HG02938 (cell line): ENCODE measurements around the gene HIRA.
"Not testable (repeated sequence)": the region's sequence is repeated elsewhere in the genome, so short reads cannot be mapped to it uniquely, and the experiment has no call there.

Experiments
- ATAC-seq: cut with Tn5 transposase; IDR thresholded peaks from one replicate; pipeline ENCODE4 v1.9.1; 2021; ENCODE audit warnings: mild to moderate bottlenecking, moderate library complexity; ENCODE audit not compliant: unreplicated experiment

The HIRA gene

GRCh38 chr22:19386248-19386647 is 45.3 kb downstream of the HIRA start:
- no peak for ATAC-seq

- ATAC-seq = no peak
Measured at GRCh38 chr22:19385221-19385906, 46.2 kb downstream of the HIRA start.

GRCh38 chr22:19383292-19383691 is 48.2 kb downstream of the HIRA start:
- ATAC-seq = no peak

DNA sequence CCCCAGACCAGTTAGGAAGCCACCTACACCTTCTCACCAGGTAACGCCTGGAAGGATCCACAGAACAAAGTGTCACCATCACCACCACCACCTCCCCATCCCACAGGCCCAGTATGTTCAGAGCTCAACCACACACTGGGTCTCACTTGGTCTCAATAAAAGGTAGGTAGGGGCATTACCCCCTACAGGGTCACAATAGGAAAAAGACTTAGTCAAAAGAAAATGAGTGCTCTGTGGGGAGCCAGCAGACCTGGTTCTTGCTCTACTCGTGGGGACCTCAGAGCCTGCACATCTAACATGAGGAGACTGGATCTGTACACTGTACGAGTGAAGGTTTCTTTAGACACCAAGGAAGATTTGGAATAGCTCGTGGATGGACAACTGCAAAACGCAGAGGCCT is 49.3 kb downstream of the HIRA start:
- ATAC-seq = no peak

GRCh38 chr22:19378344-19378674 is 53.2 kb downstream of the HIRA start:
- ATAC-seq = no peak

DNA sequence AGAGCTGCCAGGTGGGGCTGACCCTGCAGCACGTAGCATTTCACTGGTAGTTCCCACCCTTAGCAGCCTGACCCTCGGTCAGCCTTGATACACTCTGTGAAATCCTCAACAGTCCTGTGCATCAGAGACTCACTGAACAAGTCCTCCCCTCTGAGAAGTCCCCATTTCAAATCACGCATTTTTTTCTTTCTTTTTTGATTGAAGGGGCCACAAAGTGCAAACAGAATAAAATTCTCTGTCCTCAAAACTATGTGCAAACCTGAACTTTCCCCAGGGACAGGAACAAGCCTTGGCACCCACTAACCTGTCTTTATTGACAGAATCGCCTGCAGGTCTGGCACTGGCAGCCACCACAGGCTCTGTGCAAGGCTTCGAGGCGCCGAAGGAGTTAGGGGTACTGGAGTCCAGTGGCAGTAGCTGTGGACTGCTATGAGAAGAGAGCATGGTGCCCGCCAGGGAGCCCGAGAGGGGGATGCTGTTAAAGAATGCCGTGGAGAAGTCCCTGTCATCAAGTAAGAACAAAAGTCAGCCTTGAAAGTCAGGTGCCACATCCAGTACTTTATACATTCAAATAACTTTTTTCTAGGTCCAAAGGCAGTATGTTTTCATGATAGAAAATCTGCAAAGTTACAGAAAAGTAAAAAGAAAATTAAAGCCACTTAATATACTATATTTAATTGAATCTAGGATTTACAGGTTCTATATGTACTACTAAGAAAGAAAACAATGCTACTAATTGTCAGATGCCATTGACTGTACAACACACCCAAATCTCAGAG is 53.8 kb downstream of the HIRA start:
- ATAC-seq = no peak

DNA sequence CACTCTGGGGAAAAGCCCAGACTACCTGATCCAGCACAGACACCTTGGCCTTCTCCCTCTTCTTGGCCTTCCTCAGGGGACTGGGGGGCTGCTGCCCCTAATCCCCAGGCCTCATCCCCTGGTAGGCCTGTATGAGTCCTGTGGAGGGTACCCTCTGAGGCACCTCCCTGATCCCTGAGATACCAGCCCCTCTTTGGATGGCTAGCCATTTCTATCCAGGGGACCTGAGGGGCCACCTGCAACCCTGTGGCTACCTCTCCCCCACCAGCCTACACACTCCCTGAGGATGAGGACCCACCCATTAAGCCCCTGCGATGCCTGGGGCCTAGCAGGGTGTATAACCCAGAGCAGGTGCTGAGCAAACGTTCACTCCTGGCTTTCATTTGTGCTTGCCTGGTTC is 54.6 kb downstream of the HIRA start:
- ATAC-seq = no peak

GRCh38 chr22:19376247-19376646 is 55.3 kb downstream of the HIRA start:
- no peak for ATAC-seq

DNA sequence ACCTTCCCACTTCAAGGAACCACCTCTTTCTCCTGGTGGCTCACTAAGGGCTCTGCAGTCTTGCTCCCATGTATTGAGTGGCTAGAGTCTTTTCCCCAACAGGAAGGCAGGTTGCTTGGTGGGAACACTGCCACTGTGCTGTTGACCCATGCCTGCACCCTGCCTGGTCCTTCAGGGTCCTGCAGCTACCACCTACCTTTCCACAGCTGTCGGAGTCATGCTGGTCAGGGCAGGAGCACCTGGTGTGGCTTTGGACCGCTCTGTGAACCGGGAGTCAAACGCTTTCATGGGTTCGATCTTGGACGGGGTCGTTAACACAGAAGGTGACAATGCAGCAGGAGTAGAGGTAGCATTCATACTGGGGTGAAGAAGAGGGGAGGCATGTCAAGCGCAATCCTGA is 56.1 kb downstream of the HIRA start:
- ATAC-seq = no peak

GRCh38 chr22:19374410-19374809 is 57.1 kb downstream of the HIRA start:
- no peak for ATAC-seq

GRCh38 chr22:19373450-19373849 is 58.1 kb downstream of the HIRA start:
- ATAC-seq = no peak

DNA sequence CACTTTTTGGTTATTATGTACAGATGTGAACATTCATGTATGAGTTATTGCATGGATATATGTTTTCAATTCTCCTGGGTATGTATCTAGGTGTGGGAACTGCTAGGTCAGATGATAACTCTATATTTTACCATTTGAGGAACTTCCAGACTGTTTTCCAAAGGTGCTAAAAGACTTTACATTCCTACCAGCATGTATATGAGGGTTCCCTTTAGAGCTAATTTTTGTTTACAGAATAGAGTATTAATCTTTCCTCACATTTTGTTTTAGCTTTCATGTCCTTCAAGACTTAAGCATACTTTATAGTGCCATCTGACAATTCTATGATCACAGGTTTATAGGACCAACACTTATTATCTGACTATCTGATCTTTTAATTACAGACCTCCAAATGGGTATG is 59.6 kb downstream of the HIRA start:
- ATAC-seq = no peak

DNA sequence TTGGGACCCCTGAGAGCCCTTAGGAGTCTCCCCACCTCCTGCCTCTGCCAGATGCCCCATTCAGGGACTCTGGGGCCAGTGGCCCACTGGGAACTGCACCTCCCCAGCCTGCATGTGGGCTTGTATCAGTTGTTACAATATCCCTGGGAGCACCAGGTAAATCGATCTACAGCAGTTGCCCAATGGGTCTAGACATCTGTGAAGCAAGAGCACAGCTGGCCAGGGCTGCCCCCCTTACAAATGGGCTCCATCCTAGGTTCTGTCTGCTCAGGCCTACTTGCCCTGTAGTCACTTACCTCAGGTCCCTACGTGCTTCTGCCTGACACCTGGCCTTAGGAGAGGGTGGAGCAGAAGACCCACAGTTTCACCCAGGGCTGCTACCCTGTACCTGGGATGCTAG is 62.7 kb downstream of the HIRA start:
- no peak for ATAC-seq

GRCh38 chr22:19367763-19368367 is 63.7 kb downstream of the HIRA start:
- ATAC-seq = no peak

DNA sequence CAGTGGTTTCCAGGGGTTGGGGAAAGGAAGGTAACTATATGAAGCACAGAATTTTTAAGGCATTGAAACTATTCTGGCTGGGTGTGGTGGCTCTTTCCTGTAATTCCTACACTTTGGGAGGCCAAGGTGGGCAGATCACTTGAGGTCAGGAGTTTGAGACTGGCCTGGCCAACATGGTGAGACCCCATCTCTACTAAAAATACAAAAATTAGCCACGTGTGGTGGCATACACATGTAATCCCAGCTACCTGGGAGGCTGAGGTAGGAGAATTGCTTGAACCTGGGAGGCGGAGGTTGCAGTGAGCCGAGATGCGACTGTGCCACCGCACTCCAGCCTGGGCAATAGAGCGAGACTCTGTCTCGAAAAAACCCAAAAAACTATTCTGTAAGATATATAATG is 68.0 kb downstream of the HIRA start:
- not testable (repeated sequence) for ATAC-seq

GRCh38 chr22:19361501-19362103 is 69.9 kb downstream of the HIRA start:
- peak; percentile 74 for ATAC-seq

DNA sequence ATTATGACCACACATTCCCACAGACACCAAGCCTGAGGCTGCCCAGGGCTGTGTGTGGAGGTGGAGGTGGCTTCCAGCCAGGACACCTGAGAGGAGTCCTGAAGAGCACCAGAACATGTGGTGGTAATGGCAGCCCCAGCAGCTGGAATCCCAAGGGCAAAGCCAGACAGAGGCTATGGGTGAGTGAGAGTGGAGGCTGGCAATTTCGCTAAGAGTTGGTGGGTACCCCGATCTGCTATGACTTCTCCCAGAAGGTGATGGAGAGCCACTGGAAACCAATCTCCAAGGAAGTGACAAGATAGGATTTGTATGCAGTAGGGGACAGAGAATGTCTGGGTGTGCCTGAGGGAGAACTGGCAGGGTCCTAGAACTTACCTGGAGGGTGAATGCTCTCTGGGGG is 70.7 kb downstream of the HIRA start:
- ATAC-seq = no peak

DNA sequence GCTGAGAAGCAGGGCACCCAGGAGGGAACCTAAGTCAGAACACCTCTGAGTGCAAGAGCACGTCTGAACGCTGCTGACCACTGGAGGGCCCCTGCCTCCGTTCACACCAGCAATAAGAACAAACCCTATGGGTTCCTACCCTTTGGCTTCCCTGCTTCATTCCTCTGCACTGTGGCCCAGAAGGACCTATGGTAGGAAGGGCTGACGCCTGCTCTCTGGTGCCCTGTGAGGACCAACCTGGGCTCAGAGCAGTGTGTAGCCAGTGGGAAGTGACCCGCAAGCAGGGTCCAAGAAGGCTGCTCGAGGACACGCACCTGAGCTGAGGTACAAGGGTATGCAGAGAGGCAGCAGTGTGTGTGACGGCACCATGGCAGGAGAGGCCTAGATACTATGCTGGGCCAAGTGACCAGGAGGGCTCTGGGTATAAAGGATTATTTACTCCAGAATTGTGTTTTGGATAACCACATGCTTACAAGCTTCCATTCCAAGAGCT is 71.2 kb downstream of the HIRA start:
- ATAC-seq = no peak

DNA sequence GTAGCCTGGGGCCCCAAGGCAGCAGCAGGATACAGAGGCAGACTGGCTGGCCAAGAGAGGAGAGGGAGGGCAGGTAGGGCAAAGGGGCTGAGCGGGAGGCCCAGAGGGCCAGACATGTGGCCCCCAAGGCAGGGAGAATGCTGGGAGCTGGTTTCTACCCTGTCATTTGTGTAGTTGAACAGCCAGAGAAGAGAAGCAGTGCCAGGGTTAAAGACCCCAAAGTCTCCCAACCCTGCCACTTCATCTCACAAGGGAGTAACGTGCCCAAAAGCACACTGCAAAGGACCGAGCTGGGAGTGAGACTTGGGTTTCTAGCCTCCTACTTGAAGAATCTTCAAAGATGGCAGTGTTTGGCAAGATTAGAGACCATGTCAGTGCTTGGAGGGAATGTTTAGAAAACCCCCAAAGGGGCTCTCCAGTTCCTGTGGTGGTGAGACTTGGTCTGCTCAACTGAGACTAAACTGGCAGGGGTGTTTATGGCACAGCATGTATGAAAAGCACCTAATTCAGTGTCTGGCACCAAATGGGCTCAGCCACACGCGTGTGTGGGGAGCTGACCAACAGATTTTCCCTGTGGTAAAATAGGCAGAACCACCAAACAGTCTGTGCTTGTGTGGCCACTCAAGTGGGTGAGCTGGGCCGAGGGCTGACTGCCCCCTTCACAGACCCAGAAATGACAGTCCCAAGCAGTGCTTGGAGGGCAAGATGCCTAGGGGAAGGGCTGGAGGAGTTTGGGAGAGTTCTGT is 71.8 kb downstream of the HIRA start:
- ATAC-seq = no peak

DNA sequence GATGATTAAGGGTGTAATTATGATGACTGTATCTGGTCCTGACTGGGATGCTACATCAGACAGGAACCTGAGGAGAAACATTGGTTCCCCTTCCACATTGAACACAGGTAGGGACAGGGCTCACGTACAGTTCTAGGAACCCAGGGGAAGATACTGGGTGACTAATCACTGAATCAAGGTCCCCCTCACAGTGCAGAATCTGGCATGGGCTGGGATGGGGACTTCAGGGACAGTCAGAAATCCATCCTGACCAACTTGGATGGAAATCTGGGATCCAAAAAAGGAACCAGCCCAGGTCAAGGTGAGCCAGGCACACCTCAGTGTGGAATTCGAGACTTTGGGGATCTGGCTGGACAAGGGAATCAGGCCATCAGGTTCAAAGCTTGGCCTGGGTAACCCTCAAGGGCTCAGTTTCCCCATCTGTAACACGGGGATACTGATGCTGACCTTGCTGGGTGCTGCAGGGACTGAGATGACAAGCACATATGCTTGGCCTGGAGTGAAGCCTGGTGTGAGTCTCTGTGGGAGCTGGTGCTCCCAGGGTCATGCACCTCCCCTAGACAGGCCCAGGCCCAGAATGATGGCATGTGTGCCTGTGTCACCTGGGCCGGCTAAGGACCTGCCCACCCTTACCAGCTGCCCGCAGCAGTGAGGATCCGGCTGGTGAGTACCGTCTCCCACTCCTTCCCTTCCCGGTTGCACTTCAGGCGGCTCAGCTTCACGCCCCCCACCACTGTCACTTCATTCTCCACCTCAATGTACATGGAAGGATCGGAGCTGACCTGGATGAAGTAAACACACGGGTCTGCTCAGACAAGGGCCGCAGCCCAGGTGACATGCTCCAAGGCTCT is 72.6 kb downstream of the HIRA start:
- ATAC-seq = no peak
